ENCODE measurements around the gene ISG20.

The ISG20 gene

GRCh38 chr15:88648357-88649214, 9.8 kb downstream of the ISG20 start:
- H3K27me3 ChIP-seq (ENCODE audit: control insufficient read depth, low read length), result no peaks in the 10 kb centered on the region
- H3K4me2 ChIP-seq (ENCODE audit: low read length), result peak overlapping the region; percentile 99
- H3K79me2 ChIP-seq (ENCODE audit: control insufficient read depth, low read length), result peaks cover 60% of the 10 kb centered on the region
- H3K4me1 ChIP-seq (ENCODE audit: control insufficient read depth, low read length), result peaks cover 92% of the 10 kb centered on the region
- no peaks in the 10 kb centered on the region for H3K9me3 ChIP-seq (ENCODE audit: control insufficient read depth, insufficient read depth, low read length)
- H3K27ac ChIP-seq (ENCODE audit: low read depth, low read length), result peak overlapping the region; percentile 97
- peaks cover 85% of the 10 kb centered on the region for H3K36me3 ChIP-seq (ENCODE audit: control insufficient read depth, low read length)
- no peaks in the 10 kb centered on the region for H4K20me1 ChIP-seq (ENCODE audit: control insufficient read depth, insufficient read depth, low read depth, low read length)
- peaks cover 35% of the 10 kb centered on the region for H3F3A ChIP-seq (ENCODE audit: control insufficient read depth, insufficient read depth)
- H3K4me3 ChIP-seq (ENCODE audit: low read length), result peak overlapping the region; percentile 78
- no peak for TF ChIP-seq CTCF (IDR thresholded peaks at IDR 0.05; ENCODE audit: low read depth, low read length, poor library complexity, severe bottlenecking)
- no peak for TF ChIP-seq EZH2phosphoT487 (IDR thresholded peaks at IDR 0.05; ENCODE audit: borderline replicate concordance, low read length)
- no peaks in the 10 kb centered on the region for H3K9me2 ChIP-seq (replicated peaks; ENCODE audit: control insufficient read depth, low read length)

DNA sequence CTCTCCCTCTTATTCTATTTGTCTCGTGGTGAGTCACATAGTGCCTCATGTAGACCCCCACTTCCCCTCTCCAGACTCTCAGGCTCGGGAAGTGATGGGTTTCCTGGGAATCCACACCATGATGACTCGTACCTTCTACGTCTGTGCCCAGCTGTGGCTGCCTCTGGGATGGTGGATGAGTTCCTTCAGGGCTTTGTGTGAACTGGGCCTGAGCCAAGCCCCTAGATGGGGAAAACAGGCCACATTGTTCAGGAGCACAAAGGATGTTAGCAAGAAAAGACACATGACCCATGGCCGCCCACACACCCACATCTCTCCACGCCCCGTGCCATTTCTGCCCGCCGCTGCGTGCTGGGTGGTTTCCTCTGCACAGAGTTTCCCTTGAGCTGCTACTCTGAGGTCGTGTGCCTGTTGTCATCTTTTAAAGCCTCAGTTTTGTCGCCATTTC, 10.5 kb downstream of the ISG20 start:
- no peaks in the 10 kb centered on the region for H3K9me2 ChIP-seq (replicated peaks; ENCODE audit: control insufficient read depth, low read length)
- peak overlapping the region; percentile 99 for H3K4me2 ChIP-seq (ENCODE audit: low read length)
- peaks cover 85% of the 10 kb centered on the region for H3K36me3 ChIP-seq (ENCODE audit: control insufficient read depth, low read length)
- peaks cover 53% of the 10 kb centered on the region for H3K79me2 ChIP-seq (ENCODE audit: control insufficient read depth, low read length)
- TF ChIP-seq CTCF (IDR thresholded peaks at IDR 0.05; ENCODE audit: low read depth, low read length, poor library complexity, severe bottlenecking) (no peak), EZH2phosphoT487 (IDR thresholded peaks at IDR 0.05; ENCODE audit: borderline replicate concordance, low read length) (no peak)
- H3K27ac ChIP-seq (ENCODE audit: low read depth, low read length), result peak overlapping the region; percentile 97
- H3K4me3 ChIP-seq (ENCODE audit: low read length), result peak overlapping the region; percentile 78
- peaks cover 87% of the 10 kb centered on the region for H3K4me1 ChIP-seq (ENCODE audit: control insufficient read depth, low read length)
- peaks cover 32% of the 10 kb centered on the region for H3F3A ChIP-seq (ENCODE audit: control insufficient read depth, insufficient read depth)
- H3K9me3 ChIP-seq (ENCODE audit: control insufficient read depth, insufficient read depth, low read length), result no peaks in the 10 kb centered on the region
- no peaks in the 10 kb centered on the region for H4K20me1 ChIP-seq (ENCODE audit: control insufficient read depth, insufficient read depth, low read depth, low read length)
- no peaks in the 10 kb centered on the region for H3K27me3 ChIP-seq (ENCODE audit: control insufficient read depth, low read length)

- Histone ChIP-seq H3K9me2 (replicated peaks; ENCODE audit: control insufficient read depth, low read length) (no peaks in the 10 kb centered on the region), H3K9me3 (ENCODE audit: control insufficient read depth, insufficient read depth, low read length) (no peaks in the 10 kb centered on the region), H3K79me2 (ENCODE audit: control insufficient read depth, low read length) (peaks cover 47% of the 10 kb centered on the region), H4K20me1 (ENCODE audit: control insufficient read depth, insufficient read depth, low read depth, low read length) (no peaks in the 10 kb centered on the region), H3K27ac (ENCODE audit: low read depth, low read length) (peak overlapping the region; percentile 97), H3K4me1 (ENCODE audit: control insufficient read depth, low read length) (peaks cover 85% of the 10 kb centered on the region), H3K4me3 (ENCODE audit: low read length) (peak overlapping the region; percentile 78), H3F3A (ENCODE audit: control insufficient read depth, insufficient read depth) (peaks cover 33% of the 10 kb centered on the region), H3K4me2 (ENCODE audit: low read length) (peak overlapping the region; percentile 99), H3K27me3 (ENCODE audit: control insufficient read depth, low read length) (no peaks in the 10 kb centered on the region), H3K36me3 (ENCODE audit: control insufficient read depth, low read length) (peaks cover 83% of the 10 kb centered on the region)
- TF ChIP-seq EZH2phosphoT487 (IDR thresholded peaks at IDR 0.05; ENCODE audit: borderline replicate concordance, low read length), result no peak
- no peak for TF ChIP-seq CTCF (IDR thresholded peaks at IDR 0.05; ENCODE audit: low read depth, low read length, poor library complexity, severe bottlenecking)
These were observed 11.1 kb downstream of the ISG20 start for GRCh38 chr15:88649753-88650551.
